Testis (tissue), 3 donors: ENCODE measurements around the gene CACNA2D4. TPM values are rescaled to one million over a fixed set of nuclear protein-coding genes. Genes with fewer than 3 reads are reported as not detected.

Experiments used
- DNase-seq: peaks from one replicate; pipeline ENCODE4 v3.0.0-alpha.2; 2019
- H3K27ac ChIP-seq, 2 donors: fragments of 200-600 bp; sonication (generic); one replicate each; pipeline ENCODE4 v1.5.1; 2019
- H3K27me3 ChIP-seq: fragments of 200-600 bp; sonication (generic); one replicate; pipeline ENCODE4 v1.5.1; 2019
- H3K36me3 ChIP-seq: fragments of 200-600 bp; sonication (generic); one replicate; pipeline ENCODE4 v1.5.1; 2017; ENCODE audit warnings: low read depth; ENCODE audit errors: missing control alignments
- H3K4me1 ChIP-seq: fragments of 200-600 bp; sonication (generic); one replicate; pipeline ENCODE4 v1.5.1; 2019
- H3K4me3 ChIP-seq, 2 donors: fragments of 200-600 bp; sonication (generic); one replicate each; pipeline ENCODE4 v1.5.1; 2017 to 2019
- H3K9me3 ChIP-seq: fragments of 200-600 bp; sonication (generic); one replicate; pipeline ENCODE4 v1.5.1; 2017
- CTCF ChIP-seq, 3 experiments: fragments of 450-650 bp in 2 of 3; fragments of 200-600 bp in 1 of 3; sonication (generic) in 1 of 3; IDR thresholded peaks; one replicate each; pipeline ENCODE4 v1.5.1; 2016 to 2019; ENCODE audit warnings: antibody characterized with exemption in 3 of 3, mild to moderate bottlenecking in 2 of 3, moderate library complexity in 1 of 3
- POLR2A ChIP-seq: fragments of 450-650 bp; IDR thresholded peaks from one replicate; pipeline ENCODE4 v1.6.1; 2017; ENCODE audit warnings: antibody characterized with exemption, mild to moderate bottlenecking, moderate library complexity
- WGBS, 2 donors: methylation state at CpG; one replicate each; pipeline ENCODE4 v1.1.5; 2018; 5-methylcytosine and 5-hydroxymethylcytosine counted together
- intact Hi-C: fragments of 100-400 bp; cut with DNase I; formaldehyde crosslinking; loops from one replicate; pipeline ENCODE4 v1.15.1; 2023; ENCODE audit warnings: low total_unique reads
- polyA plus RNA-seq: library from polyadenylated mRNA; stranded (reverse); fragments of 350-450 nt; fragmentation: Illumina TruSeq; extraction: RNeasy Lipid Tissue Mini Kit (QIAGEN cat#74804); gene quantifications from one replicate; pipeline ENCODE4 v1.2.3, GENCODE V29; 2014; ENCODE audit warnings: low read depth, low replicate concordance; ENCODE audit not compliant: insufficient read depth
- total RNA-seq, 2 donors: library from RNA; depleted of rRNA; stranded (reverse); fragments of >200 nt; gene quantifications; one replicate each; pipeline ENCODE4 v1.2.3, GENCODE V29; 2016

Gene CACNA2D4
- total and polyA plus RNA-seq, 3 donors from 2014 or later = 10.8 to 18.3 (median 15.8) TPM

- Histone ChIP-seq H3K9me3 (no peaks in the 10 kb centered on the region), H3K27ac (no peak overlapping the region), H3K36me3 (no peaks in the 10 kb centered on the region), H3K27me3 (no peaks in the 10 kb centered on the region), H3K4me1 (no peaks in the 10 kb centered on the region), H3K4me3 (no peak overlapping the region)
- no peak for DNase-seq
- 69 to 87% methylated on average over 8 of the region's 8 CpGs for WGBS, 2 donors
- intact Hi-C loops = no loop called here
- no peak for TF ChIP-seq POLR2A
- TF ChIP-seq CTCF (IDR thresholded peaks at IDR 0.05) = no peak
Measured at GRCh38 chr12:1882405-1882804, 36.0 kb downstream of the CACNA2D4 start.

- no peaks in the 10 kb centered on the region for H3K4me1 ChIP-seq
- no peaks in the 10 kb centered on the region for H3K9me3 ChIP-seq
- intact Hi-C loops = no loop called here
- H3K4me3 ChIP-seq = no peak overlapping the region
- DNase-seq = no peak
- H3K27me3 ChIP-seq = no peaks in the 10 kb centered on the region
- no peaks in the 10 kb centered on the region for H3K36me3 ChIP-seq
- 75 to 87% methylated on average over 3 of the region's 3 CpGs for WGBS, 2 donors
- no peak overlapping the region for H3K27ac ChIP-seq
- TF ChIP-seq POLR2A = no peak
- TF ChIP-seq CTCF (IDR thresholded peaks at IDR 0.05) = no peak
Measured at GRCh38 chr12:1881936-1882335, 36.5 kb downstream of the CACNA2D4 start.

- WGBS, 2 donors = 70 to 94% methylated on average over 8 of the region's 8 CpGs
- Histone ChIP-seq H3K36me3 (no peaks in the 10 kb centered on the region), H3K27ac (no peak overlapping the region), H3K4me3 (no peak overlapping the region), H3K9me3 (no peaks in the 10 kb centered on the region), H3K4me1 (no peaks in the 10 kb centered on the region), H3K27me3 (no peaks in the 10 kb centered on the region)
- intact Hi-C loops = no loop called here
- DNase-seq = no peak
- TF ChIP-seq POLR2A = no peak
- TF ChIP-seq CTCF (IDR thresholded peaks at IDR 0.05) = no peak
Measured at GRCh38 chr12:1881301-1881700, 37.2 kb downstream of the CACNA2D4 start.

GRCh38 chr12:1880876-1881275 lies 37.6 kb downstream of the CACNA2D4 start:
- H3K4me3 ChIP-seq = no peak overlapping the region
- no peaks in the 10 kb centered on the region for H3K27me3 ChIP-seq
- no peaks in the 10 kb centered on the region for H3K36me3 ChIP-seq
- DNase-seq = no peak
- intact Hi-C loops = no loop called here
- TF ChIP-seq POLR2A (no peak), CTCF (IDR thresholded peaks at IDR 0.05) (no peak)
- H3K9me3 ChIP-seq = no peaks in the 10 kb centered on the region
- H3K27ac ChIP-seq = no peak overlapping the region
- no peaks in the 10 kb centered on the region for H3K4me1 ChIP-seq
- 88 to 93% methylated on average over 7 of the region's 7 CpGs for WGBS, 2 donors

GRCh38 chr12:1880153-1880845 lies 38.2 kb downstream of the CACNA2D4 start:
- TF ChIP-seq CTCF (IDR thresholded peaks at IDR 0.05) = no peak
- no peak for TF ChIP-seq POLR2A
- no peaks in the 10 kb centered on the region for H3K9me3 ChIP-seq
- intact Hi-C loops = no loop called here
- no peak overlapping the region for H3K27ac ChIP-seq
- H3K27me3 ChIP-seq = no peaks in the 10 kb centered on the region
- H3K4me3 ChIP-seq = no peak overlapping the region
- WGBS, 2 donors = 87% methylated on average over 15 to 18 of the region's 18 CpGs
- DNase-seq = no peak
- no peaks in the 10 kb centered on the region for H3K4me1 ChIP-seq
- no peaks in the 10 kb centered on the region for H3K36me3 ChIP-seq
